ENCODE results near the gene LARP4B.

GRCh38 chr10:898141-898540 is 33.4 kb downstream of the LARP4B start:
- no peak for TF ChIP-seq CTCF (IDR thresholded peaks at IDR 0.05)
- no peak for TF ChIP-seq POLR2A (IDR thresholded peaks at IDR 0.05)

Data from vagina (tissue), 2 donors.